Measurements from ENCODE around the gene SSRP1. TPM values are rescaled to one million over a fixed set of nuclear protein-coding genes. Genes with fewer than 3 reads are reported as not detected.
A peak's percentile ranks its signal among the peaks of the same experiment; 100 is the strongest.

The SSRP1 gene
- total and polyA plus RNA-seq, 2 experiments from 2014 or later, result 205 to 216 TPM

DNA sequence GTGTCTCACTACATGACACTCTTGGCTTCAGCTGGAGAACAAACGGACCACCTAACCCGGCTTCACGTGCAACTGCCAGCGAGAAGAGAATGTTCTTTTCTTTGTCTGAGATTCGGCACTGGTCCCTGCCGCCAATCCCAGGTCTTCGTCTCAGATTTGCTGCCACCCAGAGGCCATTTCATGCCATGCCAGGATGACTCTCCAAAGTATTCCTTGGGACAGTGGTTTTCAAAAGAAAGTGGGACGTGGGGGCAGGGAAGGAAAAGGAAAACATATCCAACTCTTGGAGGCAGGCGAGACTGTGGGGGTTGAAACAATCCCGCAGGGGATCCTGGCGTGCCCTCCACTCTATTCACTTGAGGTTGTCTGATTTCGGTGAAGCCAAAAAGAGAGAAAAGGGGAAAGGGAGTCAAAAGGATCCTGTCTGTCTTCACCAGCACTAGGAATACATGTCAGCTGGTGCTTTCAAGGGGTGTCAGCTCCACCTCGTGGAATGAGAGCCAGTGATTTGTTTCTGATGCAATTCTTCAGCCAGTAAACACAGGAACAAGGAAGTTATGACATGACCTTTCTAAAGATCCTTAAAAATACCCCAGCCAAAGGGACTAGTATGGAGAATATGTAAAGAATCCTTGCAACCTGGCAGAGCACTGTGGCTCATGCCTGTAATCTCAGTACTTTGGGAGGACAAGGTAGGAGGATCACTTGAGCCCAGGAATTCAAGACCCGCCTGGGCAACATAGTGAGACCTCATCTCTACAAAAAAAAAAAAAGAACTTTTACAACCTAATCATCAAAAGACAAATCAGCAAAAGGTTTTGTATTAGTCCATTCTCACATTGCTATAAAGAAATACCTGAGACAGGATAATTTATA lies 57.6 kb downstream of the SSRP1 start:
- Histone ChIP-seq H3K36me3 (ENCODE audit: insufficient read depth) (peaks cover 5% of the 10 kb centered on the region; the same call in 1 of the 2 replicates), H3K27ac (ENCODE audit: low read depth) (0 out of 2 replicates have a peak overlapping the region, but pooled peaks have one; percentile 16), H3K9me2 (ENCODE audit: insufficient read depth) (peaks cover 10% of the 10 kb centered on the region), H3K4me1 (ENCODE audit: insufficient read depth) (peaks cover 26% of the 10 kb centered on the region), H2AFZ (peak overlapping the region; percentile 84; the same call in 1 of the 2 replicates), H3F3A (replicated peaks; ENCODE audit: low read depth) (no peaks in the 10 kb centered on the region), H3K27me3 (ENCODE audit: insufficient read depth) (0 out of 2 replicates have a peak, but pooled peaks cover 4% of the 10 kb centered on the region), H3K79me2 (replicated peaks; ENCODE audit: insufficient read depth) (no peaks in the 10 kb centered on the region), H4K20me1 (replicated peaks; ENCODE audit: insufficient read depth) (no peaks in the 10 kb centered on the region), H3K4me2 (peak overlapping the region; percentile 60), H3K4me3 (peak overlapping the region; percentile 11; the same call in 1 of the 2 replicates)
- TF ChIP-seq, protein P1, sequence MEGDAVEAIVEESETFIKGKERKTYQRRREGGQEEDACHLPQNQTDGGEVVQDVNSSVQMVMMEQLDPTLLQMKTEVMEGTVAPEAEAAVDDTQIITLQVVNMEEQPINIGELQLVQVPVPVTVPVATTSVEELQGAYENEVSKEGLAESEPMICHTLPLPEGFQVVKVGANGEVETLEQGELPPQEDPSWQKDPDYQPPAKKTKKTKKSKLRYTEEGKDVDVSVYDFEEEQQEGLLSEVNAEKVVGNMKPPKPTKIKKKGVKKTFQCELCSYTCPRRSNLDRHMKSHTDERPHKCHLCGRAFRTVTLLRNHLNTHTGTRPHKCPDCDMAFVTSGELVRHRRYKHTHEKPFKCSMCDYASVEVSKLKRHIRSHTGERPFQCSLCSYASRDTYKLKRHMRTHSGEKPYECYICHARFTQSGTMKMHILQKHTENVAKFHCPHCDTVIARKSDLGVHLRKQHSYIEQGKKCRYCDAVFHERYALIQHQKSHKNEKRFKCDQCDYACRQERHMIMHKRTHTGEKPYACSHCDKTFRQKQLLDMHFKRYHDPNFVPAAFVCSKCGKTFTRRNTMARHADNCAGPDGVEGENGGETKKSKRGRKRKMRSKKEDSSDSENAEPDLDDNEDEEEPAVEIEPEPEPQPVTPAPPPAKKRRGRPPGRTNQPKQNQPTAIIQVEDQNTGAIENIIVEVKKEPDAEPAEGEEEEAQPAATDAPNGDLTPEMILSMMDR (conservative IDR thresholded peaks at IDR 0.05; ENCODE audit: low read depth in 2 of 2), result peak; percentile 87 to 95
- TF ChIP-seq, protein P2, sequence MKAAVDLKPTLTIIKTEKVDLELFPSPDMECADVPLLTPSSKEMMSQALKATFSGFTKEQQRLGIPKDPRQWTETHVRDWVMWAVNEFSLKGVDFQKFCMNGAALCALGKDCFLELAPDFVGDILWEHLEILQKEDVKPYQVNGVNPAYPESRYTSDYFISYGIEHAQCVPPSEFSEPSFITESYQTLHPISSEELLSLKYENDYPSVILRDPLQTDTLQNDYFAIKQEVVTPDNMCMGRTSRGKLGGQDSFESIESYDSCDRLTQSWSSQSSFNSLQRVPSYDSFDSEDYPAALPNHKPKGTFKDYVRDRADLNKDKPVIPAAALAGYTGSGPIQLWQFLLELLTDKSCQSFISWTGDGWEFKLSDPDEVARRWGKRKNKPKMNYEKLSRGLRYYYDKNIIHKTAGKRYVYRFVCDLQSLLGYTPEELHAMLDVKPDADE (IDR thresholded peaks at IDR 0.05), result no peak
- TF ChIP-seq POLR2AphosphoS5 (IDR thresholded peaks at IDR 0.05; ENCODE audit: low read depth) (no peak), NANOG (IDR thresholded peaks at IDR 0.05; ENCODE audit: borderline replicate concordance) (peak; percentile 9; the same call in 1 of the 2 replicates)
- TF ChIP-seq, protein P3, sequence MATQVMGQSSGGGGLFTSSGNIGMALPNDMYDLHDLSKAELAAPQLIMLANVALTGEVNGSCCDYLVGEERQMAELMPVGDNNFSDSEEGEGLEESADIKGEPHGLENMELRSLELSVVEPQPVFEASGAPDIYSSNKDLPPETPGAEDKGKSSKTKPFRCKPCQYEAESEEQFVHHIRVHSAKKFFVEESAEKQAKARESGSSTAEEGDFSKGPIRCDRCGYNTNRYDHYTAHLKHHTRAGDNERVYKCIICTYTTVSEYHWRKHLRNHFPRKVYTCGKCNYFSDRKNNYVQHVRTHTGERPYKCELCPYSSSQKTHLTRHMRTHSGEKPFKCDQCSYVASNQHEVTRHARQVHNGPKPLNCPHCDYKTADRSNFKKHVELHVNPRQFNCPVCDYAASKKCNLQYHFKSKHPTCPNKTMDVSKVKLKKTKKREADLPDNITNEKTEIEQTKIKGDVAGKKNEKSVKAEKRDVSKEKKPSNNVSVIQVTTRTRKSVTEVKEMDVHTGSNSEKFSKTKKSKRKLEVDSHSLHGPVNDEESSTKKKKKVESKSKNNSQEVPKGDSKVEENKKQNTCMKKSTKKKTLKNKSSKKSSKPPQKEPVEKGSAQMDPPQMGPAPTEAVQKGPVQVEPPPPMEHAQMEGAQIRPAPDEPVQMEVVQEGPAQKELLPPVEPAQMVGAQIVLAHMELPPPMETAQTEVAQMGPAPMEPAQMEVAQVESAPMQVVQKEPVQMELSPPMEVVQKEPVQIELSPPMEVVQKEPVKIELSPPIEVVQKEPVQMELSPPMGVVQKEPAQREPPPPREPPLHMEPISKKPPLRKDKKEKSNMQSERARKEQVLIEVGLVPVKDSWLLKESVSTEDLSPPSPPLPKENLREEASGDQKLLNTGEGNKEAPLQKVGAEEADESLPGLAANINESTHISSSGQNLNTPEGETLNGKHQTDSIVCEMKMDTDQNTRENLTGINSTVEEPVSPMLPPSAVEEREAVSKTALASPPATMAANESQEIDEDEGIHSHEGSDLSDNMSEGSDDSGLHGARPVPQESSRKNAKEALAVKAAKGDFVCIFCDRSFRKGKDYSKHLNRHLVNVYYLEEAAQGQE (IDR thresholded peaks at IDR 0.05; ENCODE audit: unreplicated experiment), result no peak
- peaks cover 34% of the 10 kb centered on the region for H3K9me3 Mint-ChIP-seq
- H3K27ac Mint-ChIP-seq, result peak overlapping the region; percentile 89; the same call in 1 of the 2 replicates
- H3K27me3 Mint-ChIP-seq (ENCODE audit: insufficient read depth, low read depth, poor library complexity), result peaks cover 6% of the 10 kb centered on the region
- H3K4me3 Mint-ChIP-seq, result peak overlapping the region; percentile 46; the same call in 2 of the 3 replicates
- H3K36me3 Mint-ChIP-seq (ENCODE audit: low read depth), result peaks cover 23% of the 10 kb centered on the region
- H3K4me1 Mint-ChIP-seq, result peaks cover 28% of the 10 kb centered on the region
- peak; percentile 92 for DNase-seq (ENCODE audit: low spot score)
- peak; percentile 96 for ATAC-seq
